ENCODE data around the gene GGACT. TPM values are rescaled to one million over a fixed set of nuclear protein-coding genes. Genes with fewer than 3 reads are reported as not detected.

Gene GGACT
- total and polyA plus RNA-seq, 2 of the 8 experiments (the other 6 are each of a cell fraction or from before 2014, with no cell fraction given): 1.1 to 1.5 TPM

DNA sequence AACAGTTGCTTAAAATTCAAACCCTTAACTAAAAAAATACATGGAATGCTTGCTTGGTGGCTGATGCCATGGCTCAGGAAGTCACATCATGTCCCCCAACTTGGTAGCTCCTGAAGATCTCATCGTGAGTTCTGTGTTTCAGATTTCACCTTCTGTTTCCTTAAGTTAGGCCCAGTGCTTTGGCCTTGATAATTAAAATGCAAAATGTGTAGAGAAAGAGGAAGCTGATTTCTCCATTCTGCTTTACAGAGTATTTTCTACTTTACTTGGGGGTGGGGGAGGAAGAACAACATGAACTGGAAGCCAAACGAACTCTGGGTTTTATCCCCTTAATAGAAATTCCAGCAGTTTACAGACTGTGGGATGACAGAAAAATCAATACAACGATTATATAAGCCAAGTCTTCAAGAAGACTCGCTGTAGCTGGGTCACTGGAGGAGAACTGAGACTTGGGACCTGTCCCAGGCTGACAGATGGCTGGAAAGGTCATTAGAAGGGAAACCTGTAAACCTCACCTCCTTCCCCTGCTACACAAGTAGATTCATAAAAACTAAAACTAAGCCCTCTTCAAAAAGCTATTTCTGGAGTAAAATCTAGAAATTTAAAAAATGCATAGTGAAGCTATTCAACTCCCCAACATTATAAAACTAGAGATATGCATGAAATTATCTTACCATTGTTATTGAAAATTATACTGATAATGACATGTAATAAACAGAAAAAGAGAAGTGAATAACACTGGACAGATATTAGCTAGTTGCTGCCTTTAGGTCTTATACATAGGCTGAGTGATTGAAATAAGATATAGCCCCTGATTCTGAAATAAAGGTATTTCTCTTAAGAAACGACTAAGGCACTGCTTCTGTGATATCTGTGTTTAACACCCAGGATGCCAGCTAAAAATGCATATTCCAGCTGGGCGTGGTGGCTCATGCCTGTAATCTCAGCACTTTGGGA lies 22.1 kb upstream of the GGACT start:
- Histone ChIP-seq H4K8ac (ENCODE audit: extremely low read depth, insufficient read depth, low read length) (no peak overlapping the region), H4K20me1 (replicated peaks in 1 of 2; ENCODE audit: control insufficient read depth in 1 of 2, insufficient read depth in 2 of 2, low read length in 2 of 2) (no peaks in the 10 kb centered on the region), H4K91ac (replicated peaks; ENCODE audit: insufficient read length, low read length) (no peak overlapping the region), H2BK12ac (ENCODE audit: low read depth, low read length) (no peak overlapping the region), H3K23me2 (ENCODE audit: low read depth, low read length) (no peaks in the 10 kb centered on the region), H3K4me2 (ENCODE audit: insufficient read depth in 1 of 2, low read depth in 2 of 2, low read length in 2 of 2) (no peak overlapping the region), H3K14ac (ENCODE audit: insufficient read length) (no peak overlapping the region), H2BK120ac (replicated peaks; ENCODE audit: low read depth, low read length) (no peak overlapping the region), H3K9me3 (ENCODE audit: insufficient read depth in 2 of 2, low read depth in 1 of 2, low read length in 1 of 2) (no peaks in the 10 kb centered on the region), H3K36me3 (ENCODE audit: control insufficient read depth in 2 of 4, insufficient read depth in 4 of 4, low read length in 3 of 4) (peaks cover 0 to 4% (median 0%) of the 10 kb centered on the region in 4 experiments; a peak in 3 of 8 replicates), H2BK20ac (ENCODE audit: low read length) (no peak overlapping the region), H2BK5ac (ENCODE audit: low read depth, low read length) (0 out of 2 replicates have a peak overlapping the region, but pooled peaks have one; percentile 5), H3K4me1 (replicated peaks in 1 of 4; ENCODE audit: control insufficient read depth in 3 of 4, insufficient read depth in 4 of 4, low read length in 3 of 4) (no peaks in the 10 kb centered on the region; a peak in 1 of 7 replicates), H3K79me2 (ENCODE audit: control insufficient read depth in 1 of 2, insufficient read depth in 2 of 2, low read length in 2 of 2) (no peaks in the 10 kb centered on the region), H3K79me1 (ENCODE audit: low read depth, low read length) (no peaks in the 10 kb centered on the region), H4K5ac (ENCODE audit: insufficient read length, low read depth, low read length) (no peak overlapping the region), H3K18ac (ENCODE audit: extremely low read depth, low read length) (no peak overlapping the region), H3K27ac (ENCODE audit: low read depth, low read length) (no peak overlapping the region), H3K23ac (ENCODE audit: insufficient read length) (no peak overlapping the region), H2AK5ac (ENCODE audit: low read depth, low read length) (no peak overlapping the region), H3K56ac (replicated peaks; ENCODE audit: insufficient read length, low read depth, low read length) (no peak overlapping the region), H3K27me3 (replicated peaks in 1 of 4; ENCODE audit: control insufficient read depth in 3 of 4, extremely low read depth in 1 of 4, insufficient read depth in 3 of 4, low read length in 3 of 4) (no peaks in the 10 kb centered on the region), H3K4me3 (ENCODE audit: extremely low read depth in 1 of 4, insufficient read depth in 2 of 4, low read depth in 3 of 4, low read length in 4 of 4) (no peak overlapping the region), H3K4ac (replicated peaks; ENCODE audit: insufficient read length, low read depth, low read length) (no peak overlapping the region), H2AFZ (ENCODE audit: low read length) (no peak overlapping the region), H2BK15ac (ENCODE audit: low read length) (no peak overlapping the region), H3K9ac (replicated peaks in 1 of 4; ENCODE audit: extremely low read depth in 1 of 4, low read depth in 3 of 4, low read length in 3 of 4) (no peak overlapping the region)
- ChIA-PET CTCF (ENCODE audit: partially characterized antibody) (interaction anchor here (0.7 to 1.6 kb wide), 7 partner anchors 15 to 218 kb away, joined by 3 to 6 read pairs (median 3); no protein-coding TSS in a partner anchor), POLR2A (ENCODE audit: partially characterized antibody) (no interaction called here)
- WGBS, 2 experiments (ENCODE audit: extremely low coverage in 1 of 2, insufficient coverage in 1 of 2, insufficient read length in 1 of 2, insufficient replicate concordance in 2 of 2, low coverage in 1 of 2, low lambda C conversion rate in 2 of 2, missing lambda C conversion rate in 1 of 2): 87% methylated on average over 6 of the region's 6 CpGs; no CpG with 5 or more reads in 1 of the 2 experiments
- FAIRE-seq: no peak
- no peak for DNase-seq (ENCODE audit: low read depth in 1 of 2, low spot score in 2 of 2)
- TF ChIP-seq CEBPB (IDR thresholded peaks at IDR 0.05; ENCODE audit: low read depth, low read length): no peak
- TF ChIP-seq EP300 (IDR thresholded peaks at IDR 0.05; ENCODE audit: borderline replicate concordance in 1 of 2, low read depth in 2 of 2, low read length in 2 of 2): no peak
- TF ChIP-seq GABPA (IDR thresholded peaks at IDR 0.05; ENCODE audit: borderline replicate concordance, insufficient read depth, low read length): no peak
- TF ChIP-seq SRF (IDR thresholded peaks at IDR 0.05; ENCODE audit: low read depth, low read length): no peak
- no peak for TF ChIP-seq NRF1 (IDR thresholded peaks at IDR 0.05; ENCODE audit: low read depth, low read length)
- TF ChIP-seq CHD1 (IDR thresholded peaks at IDR 0.05; ENCODE audit: low read depth, low read length): no peak
- TF ChIP-seq ZNF274 (IDR thresholded peaks at IDR 0.05; ENCODE audit: borderline replicate concordance, extremely low read depth, low read length): no peak
- no peak for TF ChIP-seq SP2 (IDR thresholded peaks at IDR 0.05; ENCODE audit: low read length)
- TF ChIP-seq JUND (IDR thresholded peaks at IDR 0.05; ENCODE audit: low read length): no peak
- TF ChIP-seq SAP30 (IDR thresholded peaks at IDR 0.05; ENCODE audit: insufficient read depth, insufficient replicate concordance, low read length): no peak
- TF ChIP-seq CREB1 (IDR thresholded peaks at IDR 0.05): no peak
- no peak for TF ChIP-seq KDM1A (IDR thresholded peaks at IDR 0.05; ENCODE audit: borderline replicate concordance, low read length)

Data from H1 (cell line).